Measurements from ENCODE around the gene WDR37. TPM values are rescaled to one million over a fixed set of nuclear protein-coding genes. Genes with fewer than 3 reads are reported as not detected.

Gene WDR37
- total and polyA plus RNA-seq, 10 of the 15 experiments (the other 5 are each of a cell fraction or from before 2014, with no cell fraction given) = 1.9 to 11.1 (median 7.1) TPM

GRCh38 chr10:1160561-1161314, 104.6 kb downstream of the WDR37 start:
- FAIRE-seq (no peak), DNase-seq (ENCODE audit: low read depth, low spot score) (no peak), ATAC-seq (no peak)
- no peak overlapping the region for H3K4me3 ChIP-seq
- no peak overlapping the region for H3K27ac ChIP-seq (ENCODE audit: control insufficient read depth, insufficient read depth)
- no peak overlapping the region for H3K9ac ChIP-seq (ENCODE audit: control insufficient read depth, insufficient read depth, low read length)
- no TSS peak for BruUV-seq (replicated peaks)
- no peaks in the 10 kb centered on the region for H3K79me2 ChIP-seq (ENCODE audit: control insufficient read depth, insufficient read depth, low read length)
- no peaks in the 10 kb centered on the region for H3K9me3 ChIP-seq (replicated peaks; ENCODE audit: control insufficient read depth, insufficient read depth, low read length)
- ChIA-PET POLR2A (no interaction called here), CTCF (no interaction called here), SMC1A (ENCODE audit: uncharacterized antibody, unreplicated experiment) (no interaction called here), RAD21 (ENCODE audit: unreplicated experiment) (no interaction called here)
- no peaks in the 10 kb centered on the region for H4K20me1 ChIP-seq (ENCODE audit: control insufficient read depth, insufficient read depth)
- in situ Hi-C loops (cut with MboI) (no loop called here), intact Hi-C loops (cut with micrococcal nuclease; ENCODE audit: unreplicated experiment) (no loop called here)
- H3K4me2 ChIP-seq (ENCODE audit: control insufficient read depth, insufficient read depth) = no peak overlapping the region
- H3K36me3 ChIP-seq (ENCODE audit: control insufficient read depth in 2 of 2, insufficient read depth in 2 of 2, low read length in 1 of 2) = no peaks in the 10 kb centered on the region
- 52% methylated on average over 21 of the region's 25 CpGs for WGBS (ENCODE audit: insufficient coverage, insufficient replicate concordance, low lambda C conversion rate, missing lambda C conversion rate)
- H3K27me3 ChIP-seq (replicated peaks in 1 of 2; ENCODE audit: control insufficient read depth in 2 of 2, insufficient read depth in 2 of 2, low read length in 1 of 2) = no peaks in the 10 kb centered on the region; a peak in 1 of 4 replicates
- no peaks in the 10 kb centered on the region for H3K4me1 ChIP-seq (ENCODE audit: control insufficient read depth, insufficient read depth, low read length)
- no peak overlapping the region for H2AFZ ChIP-seq (ENCODE audit: control insufficient read depth, low read depth, low read length)
- TF ChIP-seq DPF2 (IDR thresholded peaks at IDR 0.05) (no peak), ZNF24 (IDR thresholded peaks at IDR 0.05) (no peak), ZBTB33 (IDR thresholded peaks at IDR 0.05) (no peak), CREB1 (IDR thresholded peaks at IDR 0.05; ENCODE audit: low read depth) (no peak), SRF (IDR thresholded peaks at IDR 0.05; ENCODE audit: low read depth in 2 of 2, low read length in 2 of 2) (no peak), NR2C1 (IDR thresholded peaks at IDR 0.05) (no peak), CREM (IDR thresholded peaks at IDR 0.05; ENCODE audit: low read depth) (no peak), SUPT20H (IDR thresholded peaks at IDR 0.05; ENCODE audit: borderline replicate concordance, control insufficient read depth, low read depth, low read length) (no peak)
- TF ChIP-seq, protein P1, sequence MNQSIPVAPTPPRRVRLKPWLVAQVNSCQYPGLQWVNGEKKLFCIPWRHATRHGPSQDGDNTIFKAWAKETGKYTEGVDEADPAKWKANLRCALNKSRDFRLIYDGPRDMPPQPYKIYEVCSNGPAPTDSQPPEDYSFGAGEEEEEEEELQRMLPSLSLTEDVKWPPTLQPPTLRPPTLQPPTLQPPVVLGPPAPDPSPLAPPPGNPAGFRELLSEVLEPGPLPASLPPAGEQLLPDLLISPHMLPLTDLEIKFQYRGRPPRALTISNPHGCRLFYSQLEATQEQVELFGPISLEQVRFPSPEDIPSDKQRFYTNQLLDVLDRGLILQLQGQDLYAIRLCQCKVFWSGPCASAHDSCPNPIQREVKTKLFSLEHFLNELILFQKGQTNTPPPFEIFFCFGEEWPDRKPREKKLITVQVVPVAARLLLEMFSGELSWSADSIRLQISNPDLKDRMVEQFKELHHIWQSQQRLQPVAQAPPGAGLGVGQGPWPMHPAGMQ (IDR thresholded peaks at IDR 0.05; ENCODE audit: borderline replicate concordance) = no peak
- TF ChIP-seq, protein P2, sequence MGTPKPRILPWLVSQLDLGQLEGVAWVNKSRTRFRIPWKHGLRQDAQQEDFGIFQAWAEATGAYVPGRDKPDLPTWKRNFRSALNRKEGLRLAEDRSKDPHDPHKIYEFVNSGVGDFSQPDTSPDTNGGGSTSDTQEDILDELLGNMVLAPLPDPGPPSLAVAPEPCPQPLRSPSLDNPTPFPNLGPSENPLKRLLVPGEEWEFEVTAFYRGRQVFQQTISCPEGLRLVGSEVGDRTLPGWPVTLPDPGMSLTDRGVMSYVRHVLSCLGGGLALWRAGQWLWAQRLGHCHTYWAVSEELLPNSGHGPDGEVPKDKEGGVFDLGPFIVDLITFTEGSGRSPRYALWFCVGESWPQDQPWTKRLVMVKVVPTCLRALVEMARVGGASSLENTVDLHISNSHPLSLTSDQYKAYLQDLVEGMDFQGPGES (IDR thresholded peaks at IDR 0.05) = no peak
- TF ChIP-seq, protein P3, sequence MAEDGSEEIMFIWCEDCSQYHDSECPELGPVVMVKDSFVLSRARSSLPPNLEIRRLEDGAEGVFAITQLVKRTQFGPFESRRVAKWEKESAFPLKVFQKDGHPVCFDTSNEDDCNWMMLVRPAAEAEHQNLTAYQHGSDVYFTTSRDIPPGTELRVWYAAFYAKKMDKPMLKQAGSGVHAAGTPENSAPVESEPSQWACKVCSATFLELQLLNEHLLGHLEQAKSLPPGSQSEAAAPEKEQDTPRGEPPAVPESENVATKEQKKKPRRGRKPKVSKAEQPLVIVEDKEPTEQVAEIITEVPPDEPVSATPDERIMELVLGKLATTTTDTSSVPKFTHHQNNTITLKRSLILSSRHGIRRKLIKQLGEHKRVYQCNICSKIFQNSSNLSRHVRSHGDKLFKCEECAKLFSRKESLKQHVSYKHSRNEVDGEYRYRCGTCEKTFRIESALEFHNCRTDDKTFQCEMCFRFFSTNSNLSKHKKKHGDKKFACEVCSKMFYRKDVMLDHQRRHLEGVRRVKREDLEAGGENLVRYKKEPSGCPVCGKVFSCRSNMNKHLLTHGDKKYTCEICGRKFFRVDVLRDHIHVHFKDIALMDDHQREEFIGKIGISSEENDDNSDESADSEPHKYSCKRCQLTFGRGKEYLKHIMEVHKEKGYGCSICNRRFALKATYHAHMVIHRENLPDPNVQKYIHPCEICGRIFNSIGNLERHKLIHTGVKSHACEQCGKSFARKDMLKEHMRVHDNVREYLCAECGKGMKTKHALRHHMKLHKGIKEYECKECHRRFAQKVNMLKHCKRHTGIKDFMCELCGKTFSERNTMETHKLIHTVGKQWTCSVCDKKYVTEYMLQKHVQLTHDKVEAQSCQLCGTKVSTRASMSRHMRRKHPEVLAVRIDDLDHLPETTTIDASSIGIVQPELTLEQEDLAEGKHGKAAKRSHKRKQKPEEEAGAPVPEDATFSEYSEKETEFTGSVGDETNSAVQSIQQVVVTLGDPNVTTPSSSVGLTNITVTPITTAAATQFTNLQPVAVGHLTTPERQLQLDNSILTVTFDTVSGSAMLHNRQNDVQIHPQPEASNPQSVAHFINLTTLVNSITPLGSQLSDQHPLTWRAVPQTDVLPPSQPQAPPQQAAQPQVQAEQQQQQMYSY (CRISPR knock-in tag; IDR thresholded peaks at IDR 0.05) = no peak
- TF ChIP-seq, protein P4, sequence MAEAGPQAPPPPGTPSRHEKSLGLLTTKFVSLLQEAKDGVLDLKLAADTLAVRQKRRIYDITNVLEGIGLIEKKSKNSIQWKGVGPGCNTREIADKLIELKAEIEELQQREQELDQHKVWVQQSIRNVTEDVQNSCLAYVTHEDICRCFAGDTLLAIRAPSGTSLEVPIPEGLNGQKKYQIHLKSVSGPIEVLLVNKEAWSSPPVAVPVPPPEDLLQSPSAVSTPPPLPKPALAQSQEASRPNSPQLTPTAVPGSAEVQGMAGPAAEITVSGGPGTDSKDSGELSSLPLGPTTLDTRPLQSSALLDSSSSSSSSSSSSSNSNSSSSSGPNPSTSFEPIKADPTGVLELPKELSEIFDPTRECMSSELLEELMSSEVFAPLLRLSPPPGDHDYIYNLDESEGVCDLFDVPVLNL (IDR thresholded peaks at IDR 0.05; ENCODE audit: low read depth, low read length) = no peak

Measured in GM12878 (cell line).